OCI-LY3 (cell line): ENCODE data around the gene RFPL3.

Experiments
- EZH2phosphoT487 ChIP-seq: fragments of 200-600 bp; shearing (Covaris generic); IDR thresholded peaks from 2 replicates; pipeline ENCODE4 v1.6.1; 2018; ENCODE audit warnings: antibody characterized with exemption, mixed run types, low read depth
- TF ChIP-seq, protein P1 (sequence below): fragments of 200-600, 300-600 bp; sonication (generic); IDR thresholded peaks from 2 replicates; pipeline ENCODE4 v1.5.1; 2014; ENCODE audit warnings: antibody characterized with exemption, low read length, low read depth

DNA sequence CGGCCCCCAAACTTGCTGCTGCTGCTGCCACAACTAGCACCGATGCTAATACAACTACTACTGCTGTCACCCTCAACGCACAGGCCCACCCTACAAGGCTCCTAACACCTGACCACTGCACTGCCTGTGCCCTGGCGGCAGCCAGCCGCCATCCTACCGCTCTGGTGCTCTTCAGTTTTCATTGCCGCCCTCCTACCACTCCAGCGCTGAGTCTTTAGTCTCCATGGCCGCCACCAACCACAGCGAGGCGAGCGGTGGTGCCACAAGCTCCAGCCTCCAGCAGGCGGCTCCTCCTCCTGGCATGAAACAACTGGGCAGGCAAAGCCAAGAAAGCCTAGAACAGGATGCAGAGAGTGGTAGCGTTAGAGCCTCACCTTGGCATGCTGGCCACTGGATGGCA, 5.0 kb upstream of the RFPL3 start:
- TF ChIP-seq, protein P1, sequence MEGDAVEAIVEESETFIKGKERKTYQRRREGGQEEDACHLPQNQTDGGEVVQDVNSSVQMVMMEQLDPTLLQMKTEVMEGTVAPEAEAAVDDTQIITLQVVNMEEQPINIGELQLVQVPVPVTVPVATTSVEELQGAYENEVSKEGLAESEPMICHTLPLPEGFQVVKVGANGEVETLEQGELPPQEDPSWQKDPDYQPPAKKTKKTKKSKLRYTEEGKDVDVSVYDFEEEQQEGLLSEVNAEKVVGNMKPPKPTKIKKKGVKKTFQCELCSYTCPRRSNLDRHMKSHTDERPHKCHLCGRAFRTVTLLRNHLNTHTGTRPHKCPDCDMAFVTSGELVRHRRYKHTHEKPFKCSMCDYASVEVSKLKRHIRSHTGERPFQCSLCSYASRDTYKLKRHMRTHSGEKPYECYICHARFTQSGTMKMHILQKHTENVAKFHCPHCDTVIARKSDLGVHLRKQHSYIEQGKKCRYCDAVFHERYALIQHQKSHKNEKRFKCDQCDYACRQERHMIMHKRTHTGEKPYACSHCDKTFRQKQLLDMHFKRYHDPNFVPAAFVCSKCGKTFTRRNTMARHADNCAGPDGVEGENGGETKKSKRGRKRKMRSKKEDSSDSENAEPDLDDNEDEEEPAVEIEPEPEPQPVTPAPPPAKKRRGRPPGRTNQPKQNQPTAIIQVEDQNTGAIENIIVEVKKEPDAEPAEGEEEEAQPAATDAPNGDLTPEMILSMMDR, result no peak
- TF ChIP-seq EZH2phosphoT487, result no peak
